CD4-positive, alpha-beta T cell (primary cell): ENCODE data around the gene CADPS. TPM values are rescaled to one million over a fixed set of nuclear protein-coding genes. Genes with fewer than 3 reads are reported as not detected.

Experiments
- ATAC-seq: fragments of 200-7000 bp; cut with Tn5 transposase; one replicate; pipeline ENCODE4 v1.10.0; 2022; ENCODE audit warnings: mild to moderate bottlenecking; ENCODE audit not compliant: poor library complexity
- CTCF ChIA-PET: fragments of 350-600 bp; sonication (Branson Sonifier 250); formaldehyde crosslinking; loops from one replicate; lab custom pipeline; 2021; ENCODE audit warnings: antibody characterized with exemption, inconsistent platforms; lab: Charles Lee
- POLR2A ChIA-PET: fragments of 350-600 bp; sonication (Branson Sonifier 250); formaldehyde crosslinking; loops from one replicate; lab custom pipeline; 2021; ENCODE audit warnings: antibody characterized with exemption, inconsistent platforms; lab: Charles Lee
- DNase-seq, 14 experiments: peaks; one replicate each; pipeline ENCODE4 v3.0.0-alpha.2; 2013 to 2020; ENCODE audit warnings: mixed read lengths in 2 of 14
- H3K27ac ChIP-seq, 2 donors: one replicate each; pipeline versions ENCODE4 v1.5.1 to v1.7.0; 2013; ENCODE audit warnings: low read length in 2 of 2, low read depth in 1 of 2, mild to moderate bottlenecking in 1 of 2
- H3K27me3 ChIP-seq, 2 experiments: 1 replicate in 1 of 2; 2 replicates in 1 of 2; pipeline versions ENCODE4 v1.6.1 to v1.7.0; 2013; ENCODE audit warnings: low read length in 2 of 2, control low read depth in 1 of 2, mild to moderate bottlenecking in 1 of 2, moderate library complexity in 1 of 2; ENCODE audit not compliant: insufficient read depth in 2 of 2, control insufficient read depth in 1 of 2
- H3K36me3 ChIP-seq: one replicate; pipeline ENCODE4 v1.6.1; 2013; ENCODE audit warnings: low read length, control low read depth; ENCODE audit not compliant: insufficient read depth
- H3K4me1 ChIP-seq: one replicate; pipeline ENCODE4 v1.6.1; 2013; ENCODE audit warnings: low read length, control low read depth; ENCODE audit not compliant: insufficient read depth
- H3K4me3 ChIP-seq: one replicate; pipeline ENCODE4 v1.5.1; 2013; ENCODE audit warnings: mild to moderate bottlenecking, low read length, moderate library complexity
- H3K9me3 ChIP-seq, 2 experiments: 1 replicate in 1 of 2; 2 replicates in 1 of 2; pipeline versions ENCODE4 v1.6.1 to v1.7.0; 2013; ENCODE audit warnings: low read length in 2 of 2, mild to moderate bottlenecking in 2 of 2, control low read depth in 1 of 2, moderate library complexity in 1 of 2; ENCODE audit not compliant: control insufficient read depth in 1 of 2, insufficient read depth in 1 of 2
- H3K27ac Mint-ChIP-seq: one replicate; pipeline ENCODE4 v1.8.0; 2020; ENCODE audit warnings: mixed read lengths
- H3K27me3 Mint-ChIP-seq: one replicate; pipeline ENCODE4 v1.8.0; 2021; ENCODE audit warnings: mixed read lengths
- H3K36me3 Mint-ChIP-seq: one replicate; pipeline ENCODE4 v1.8.0; 2021; ENCODE audit warnings: low read depth, mixed read lengths
- H3K4me1 Mint-ChIP-seq: one replicate; pipeline ENCODE4 v1.8.0; 2021; ENCODE audit warnings: low read depth, mixed read lengths
- H3K4me3 Mint-ChIP-seq: one replicate; pipeline ENCODE4 v1.8.0; 2020; ENCODE audit warnings: mild to moderate bottlenecking, mixed read lengths
- H3K9me3 Mint-ChIP-seq: one replicate; pipeline ENCODE4 v1.8.0; 2020; ENCODE audit warnings: mixed read lengths
- CTCF ChIP-seq: fragments of 200-600 bp; IDR thresholded peaks from one replicate; pipeline ENCODE4 v1.8.0; 2022; ENCODE audit warnings: antibody characterized with exemption, mild to moderate bottlenecking
- intact Hi-C, 2 experiments: fragments of 100-400 bp; cut with DNase I in 1 of 2; cut with micrococcal nuclease in 1 of 2; formaldehyde crosslinking; loops; one replicate each; pipeline versions ENCODE4 v1.15.1 to v1.9.0; 2023 to 2025; cut with DNase I, micrococcal nuclease
- total RNA-seq, 174 experiments: library from RNA in 2 of 174; stranded (reverse) in 2 of 174; gene quantifications; one replicate each; pipeline ENCODE4 v1.2.3 and lab custom pipeline; 2021 to 2026

Gene CADPS
- total RNA-seq, 2 experiments from 2014 or later: not detected

DNA sequence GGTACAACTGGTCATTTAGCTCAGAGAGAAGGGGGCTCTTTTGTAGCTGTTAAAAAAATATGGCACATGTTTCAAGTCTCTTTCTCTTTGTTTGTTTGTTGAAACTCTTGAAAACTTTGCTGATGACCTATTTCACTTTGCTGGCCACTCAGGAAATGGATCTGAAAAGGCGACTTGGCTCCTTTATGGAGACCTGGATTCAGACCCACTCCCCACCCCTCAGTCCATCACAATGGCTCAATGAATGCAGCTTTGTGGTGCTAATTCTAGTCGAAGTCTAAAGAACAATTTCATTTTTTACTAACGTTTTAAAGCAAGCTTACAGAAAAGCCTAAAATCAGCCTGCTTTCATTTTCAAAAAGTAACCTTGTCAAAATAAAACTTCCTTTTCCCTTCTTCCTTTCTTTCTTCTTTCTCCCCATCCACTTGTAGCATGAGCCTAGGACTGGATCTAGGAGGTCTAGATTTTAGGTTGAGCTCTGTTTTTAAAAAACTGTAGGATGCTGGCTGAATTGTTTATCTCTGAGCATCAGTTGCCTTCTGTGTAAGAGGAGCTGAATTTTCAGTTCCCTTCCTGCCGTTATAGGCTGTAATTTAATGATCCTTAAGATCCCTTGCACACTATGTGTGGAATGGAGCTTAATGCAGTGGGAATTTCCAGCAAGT is 336.4 kb downstream of the CADPS start:
- no peak for TF ChIP-seq CTCF
- no peak for DNase-seq
- no peak for ATAC-seq
- Histone ChIP-seq H3K27ac (no peak overlapping the region), H3K27me3 (no peaks in the 10 kb centered on the region), H3K9me3 (no peaks in the 10 kb centered on the region), H3K4me3 (no peak overlapping the region), H3K4me1 (no peaks in the 10 kb centered on the region), H3K36me3 (no peaks in the 10 kb centered on the region)
- Mint-ChIP-seq H3K27ac (no peak overlapping the region), H3K9me3 (no peaks in the 10 kb centered on the region), H3K4me1 (no peaks in the 10 kb centered on the region), H3K27me3 (no peaks in the 10 kb centered on the region), H3K36me3 (no peaks in the 10 kb centered on the region), H3K4me3 (no peak overlapping the region)
- CTCF ChIA-PET: no interaction called here
- POLR2A ChIA-PET: no interaction called here
- intact Hi-C loops: no loop called here

GRCh38 chr3:62534326-62534725 is 340.9 kb downstream of the CADPS start:
- TF ChIP-seq CTCF: no peak
- intact Hi-C loops: no loop called here
- H3K36me3 ChIP-seq: no peaks in the 10 kb centered on the region
- POLR2A ChIA-PET: no interaction called here
- no peaks in the 10 kb centered on the region for H3K4me1 ChIP-seq
- H3K27ac ChIP-seq: no peak overlapping the region
- peaks cover 4% of the 10 kb centered on the region for H3K27me3 Mint-ChIP-seq
- no peaks in the 10 kb centered on the region for H3K9me3 ChIP-seq
- H3K27me3 ChIP-seq: no peaks in the 10 kb centered on the region
- H3K4me3 ChIP-seq: no peak overlapping the region
- H3K4me3 Mint-ChIP-seq: no peak overlapping the region
- no peaks in the 10 kb centered on the region for H3K36me3 Mint-ChIP-seq
- DNase-seq (no peak), ATAC-seq (no peak)
- no peaks in the 10 kb centered on the region for H3K4me1 Mint-ChIP-seq
- peaks cover 5% of the 10 kb centered on the region for H3K9me3 Mint-ChIP-seq
- CTCF ChIA-PET: interaction anchor here (0.6 kb wide), 1 partner anchor 269 kb away, joined by 3 read pairs; no protein-coding TSS in a partner anchor
- no peak overlapping the region for H3K27ac Mint-ChIP-seq

- POLR2A ChIA-PET: no interaction called here
- CTCF ChIA-PET: no interaction called here
- H3K27ac Mint-ChIP-seq: no peak overlapping the region
- no peaks in the 10 kb centered on the region for H3K36me3 ChIP-seq
- H3K4me1 ChIP-seq: no peaks in the 10 kb centered on the region
- H3K27me3 ChIP-seq: no peaks in the 10 kb centered on the region
- no peak for DNase-seq
- H3K4me3 Mint-ChIP-seq: no peak overlapping the region
- no peaks in the 10 kb centered on the region for H3K9me3 ChIP-seq
- H3K27me3 Mint-ChIP-seq: peaks cover 4% of the 10 kb centered on the region
- H3K4me3 ChIP-seq: no peak overlapping the region
- H3K4me1 Mint-ChIP-seq: no peaks in the 10 kb centered on the region
- no peak for TF ChIP-seq CTCF
- H3K9me3 Mint-ChIP-seq: peaks cover 7% of the 10 kb centered on the region
- H3K27ac ChIP-seq: no peak overlapping the region
- no peaks in the 10 kb centered on the region for H3K36me3 Mint-ChIP-seq
- intact Hi-C loops: no loop called here
- ATAC-seq: no peak
Observed at GRCh38 chr3:62532796-62533195, 342.4 kb downstream of the CADPS start.
